Measurements from ENCODE around the gene GJA1.
"Not testable (repeated sequence)": the region's sequence is repeated elsewhere in the genome, so short reads cannot be mapped to it uniquely, and the experiment has no call there.

Gene GJA1

GRCh38 chr6:121438869-121439268 is 3.4 kb downstream of the GJA1 start:
- TF ChIP-seq, protein P1, sequence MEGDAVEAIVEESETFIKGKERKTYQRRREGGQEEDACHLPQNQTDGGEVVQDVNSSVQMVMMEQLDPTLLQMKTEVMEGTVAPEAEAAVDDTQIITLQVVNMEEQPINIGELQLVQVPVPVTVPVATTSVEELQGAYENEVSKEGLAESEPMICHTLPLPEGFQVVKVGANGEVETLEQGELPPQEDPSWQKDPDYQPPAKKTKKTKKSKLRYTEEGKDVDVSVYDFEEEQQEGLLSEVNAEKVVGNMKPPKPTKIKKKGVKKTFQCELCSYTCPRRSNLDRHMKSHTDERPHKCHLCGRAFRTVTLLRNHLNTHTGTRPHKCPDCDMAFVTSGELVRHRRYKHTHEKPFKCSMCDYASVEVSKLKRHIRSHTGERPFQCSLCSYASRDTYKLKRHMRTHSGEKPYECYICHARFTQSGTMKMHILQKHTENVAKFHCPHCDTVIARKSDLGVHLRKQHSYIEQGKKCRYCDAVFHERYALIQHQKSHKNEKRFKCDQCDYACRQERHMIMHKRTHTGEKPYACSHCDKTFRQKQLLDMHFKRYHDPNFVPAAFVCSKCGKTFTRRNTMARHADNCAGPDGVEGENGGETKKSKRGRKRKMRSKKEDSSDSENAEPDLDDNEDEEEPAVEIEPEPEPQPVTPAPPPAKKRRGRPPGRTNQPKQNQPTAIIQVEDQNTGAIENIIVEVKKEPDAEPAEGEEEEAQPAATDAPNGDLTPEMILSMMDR (IDR thresholded peaks at IDR 0.05; ENCODE audit: low read depth, low read length): no peak
- H3K4me3 ChIP-seq (ENCODE audit: low read depth, low read length): peak overlapping the region; percentile 93

GRCh38 chr6:121439475-121439874 is 4.0 kb downstream of the GJA1 start:
- TF ChIP-seq, protein P1 (IDR thresholded peaks at IDR 0.05; ENCODE audit: low read depth, low read length): no peak
- peak overlapping the region; percentile 93 for H3K4me3 ChIP-seq (ENCODE audit: low read depth, low read length)

DNA sequence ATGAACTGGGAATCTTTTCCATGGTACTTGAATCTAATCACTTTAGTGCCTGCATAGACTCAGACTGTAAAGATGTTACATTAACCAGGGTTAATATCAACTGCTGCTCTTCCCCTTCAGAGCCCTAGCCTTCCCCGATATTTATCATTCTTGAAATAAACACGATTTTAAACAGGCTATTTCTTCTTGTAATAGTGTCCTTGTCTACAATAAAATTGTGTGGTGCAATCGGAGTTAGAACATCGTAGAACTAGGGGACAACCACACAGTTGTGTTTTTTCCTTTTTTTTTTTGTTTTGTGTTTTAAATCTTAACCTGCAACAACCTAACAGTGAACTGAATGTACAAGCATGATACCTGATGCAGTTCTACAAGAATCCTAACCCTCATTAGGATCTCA is 4.5 kb downstream of the GJA1 start:
- TF ChIP-seq, protein P1 (IDR thresholded peaks at IDR 0.05; ENCODE audit: low read depth, low read length): no peak
- no peak overlapping the region; the same call in 1 of the 2 replicates for H3K4me3 ChIP-seq (ENCODE audit: low read depth, low read length)

DNA sequence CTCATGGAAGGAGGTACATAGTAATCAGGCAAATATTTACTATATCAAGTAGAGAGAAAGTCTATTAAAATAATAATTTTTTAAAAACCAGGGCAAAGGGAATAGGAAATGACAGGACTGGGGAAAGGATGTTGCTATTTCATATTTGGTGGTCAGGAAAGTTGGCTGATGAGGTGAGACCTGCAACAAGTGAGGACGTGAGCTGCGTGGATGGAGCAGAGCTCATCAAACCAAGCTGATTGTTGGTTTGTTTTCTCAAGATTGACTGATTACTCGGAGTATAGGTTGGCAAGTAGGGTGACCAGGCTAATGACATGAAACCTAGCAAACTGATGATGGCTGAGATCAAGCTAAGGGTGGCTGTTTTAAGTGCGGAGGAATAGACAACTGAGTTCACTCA is 6.0 kb downstream of the GJA1 start:
- TF ChIP-seq, protein P1 (IDR thresholded peaks at IDR 0.05; ENCODE audit: low read depth, low read length): no peak
- no peak overlapping the region for H3K4me3 ChIP-seq (ENCODE audit: low read depth, low read length)

- TF ChIP-seq, protein P1 (IDR thresholded peaks at IDR 0.05; ENCODE audit: low read depth, low read length): no peak
- no peak overlapping the region for H3K4me3 ChIP-seq (ENCODE audit: low read depth, low read length)
These were observed 7.1 kb downstream of the GJA1 start for GRCh38 chr6:121442576-121442975.

DNA sequence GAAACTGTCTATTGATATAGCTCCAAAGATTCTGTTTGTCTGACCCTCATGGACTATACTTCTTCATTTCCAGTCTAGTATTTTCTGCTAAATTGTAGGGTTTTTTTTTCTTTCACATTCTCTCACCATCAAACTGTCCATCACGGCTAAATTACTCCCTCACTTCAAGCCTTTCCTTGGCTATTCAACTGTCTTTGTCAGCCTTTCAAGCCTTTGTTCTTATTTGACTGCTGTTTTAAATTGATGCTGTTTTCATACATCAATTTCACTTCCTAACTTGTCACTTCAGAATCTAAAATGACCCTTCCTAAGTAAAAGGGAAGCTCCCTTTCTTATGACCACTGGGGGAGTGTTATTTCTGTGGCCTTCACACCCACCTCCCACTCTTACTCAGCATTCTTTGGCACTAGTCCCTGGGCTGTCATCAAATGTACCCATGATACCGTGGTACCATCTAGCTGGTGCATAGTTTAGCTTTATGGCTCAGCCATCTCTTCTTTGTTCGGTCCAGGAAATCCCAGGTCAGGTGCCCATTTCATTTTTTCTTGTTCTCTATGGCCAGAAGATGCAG is 8.6 kb downstream of the GJA1 start:
- no peak overlapping the region for H3K4me3 ChIP-seq (ENCODE audit: low read depth, low read length)

DNA sequence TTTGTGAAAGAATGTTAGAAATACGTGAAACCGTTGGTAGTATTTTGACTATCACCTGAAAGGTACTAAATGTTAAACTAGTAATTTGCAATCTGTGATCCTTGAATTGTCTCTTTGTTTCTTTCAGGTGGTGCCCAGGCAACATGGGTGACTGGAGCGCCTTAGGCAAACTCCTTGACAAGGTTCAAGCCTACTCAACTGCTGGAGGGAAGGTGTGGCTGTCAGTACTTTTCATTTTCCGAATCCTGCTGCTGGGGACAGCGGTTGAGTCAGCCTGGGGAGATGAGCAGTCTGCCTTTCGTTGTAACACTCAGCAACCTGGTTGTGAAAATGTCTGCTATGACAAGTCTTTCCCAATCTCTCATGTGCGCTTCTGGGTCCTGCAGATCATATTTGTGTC is 11.3 kb downstream of the GJA1 start:
- H3K4me3 ChIP-seq (ENCODE audit: low read depth, low read length): not testable (repeated sequence)

More for the DNA sequence above, 8.6 kb downstream of the GJA1 start:
- TF ChIP-seq, protein P1 (IDR thresholded peaks at IDR 0.05; ENCODE audit: low read depth, low read length): no peak

GRCh38 chr6:121447746-121448145 is 12.3 kb downstream of the GJA1 start:
- not testable (repeated sequence) for H3K4me3 ChIP-seq (ENCODE audit: low read depth, low read length)

DNA sequence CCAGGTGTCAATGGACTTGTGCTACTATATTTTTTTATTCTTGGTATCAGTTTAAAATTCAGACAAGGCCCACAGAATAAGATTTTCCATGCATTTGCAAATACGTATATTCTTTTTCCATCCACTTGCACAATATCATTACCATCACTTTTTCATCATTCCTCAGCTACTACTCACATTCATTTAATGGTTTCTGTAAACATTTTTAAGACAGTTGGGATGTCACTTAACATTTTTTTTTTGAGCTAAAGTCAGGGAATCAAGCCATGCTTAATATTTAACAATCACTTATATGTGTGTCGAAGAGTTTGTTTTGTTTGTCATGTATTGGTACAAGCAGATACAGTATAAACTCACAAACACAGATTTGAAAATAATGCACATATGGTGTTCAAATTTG is 13.1 kb downstream of the GJA1 start:
- not testable (repeated sequence) for H3K4me3 ChIP-seq (ENCODE audit: low read depth, low read length)

Data from WI38 (cell line).